ENCODE measurements around the gene PTRH1.
A peak's percentile ranks its signal among the peaks of the same experiment; 100 is the strongest.
"Not testable (repeated sequence)": the region's sequence is repeated elsewhere in the genome, so short reads cannot be mapped to it uniquely, and the experiment has no call there.

PTRH1 gene, protein sequence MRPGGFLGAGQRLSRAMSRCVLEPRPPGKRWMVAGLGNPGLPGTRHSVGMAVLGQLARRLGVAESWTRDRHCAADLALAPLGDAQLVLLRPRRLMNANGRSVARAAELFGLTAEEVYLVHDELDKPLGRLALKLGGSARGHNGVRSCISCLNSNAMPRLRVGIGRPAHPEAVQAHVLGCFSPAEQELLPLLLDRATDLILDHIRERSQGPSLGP

DNA sequence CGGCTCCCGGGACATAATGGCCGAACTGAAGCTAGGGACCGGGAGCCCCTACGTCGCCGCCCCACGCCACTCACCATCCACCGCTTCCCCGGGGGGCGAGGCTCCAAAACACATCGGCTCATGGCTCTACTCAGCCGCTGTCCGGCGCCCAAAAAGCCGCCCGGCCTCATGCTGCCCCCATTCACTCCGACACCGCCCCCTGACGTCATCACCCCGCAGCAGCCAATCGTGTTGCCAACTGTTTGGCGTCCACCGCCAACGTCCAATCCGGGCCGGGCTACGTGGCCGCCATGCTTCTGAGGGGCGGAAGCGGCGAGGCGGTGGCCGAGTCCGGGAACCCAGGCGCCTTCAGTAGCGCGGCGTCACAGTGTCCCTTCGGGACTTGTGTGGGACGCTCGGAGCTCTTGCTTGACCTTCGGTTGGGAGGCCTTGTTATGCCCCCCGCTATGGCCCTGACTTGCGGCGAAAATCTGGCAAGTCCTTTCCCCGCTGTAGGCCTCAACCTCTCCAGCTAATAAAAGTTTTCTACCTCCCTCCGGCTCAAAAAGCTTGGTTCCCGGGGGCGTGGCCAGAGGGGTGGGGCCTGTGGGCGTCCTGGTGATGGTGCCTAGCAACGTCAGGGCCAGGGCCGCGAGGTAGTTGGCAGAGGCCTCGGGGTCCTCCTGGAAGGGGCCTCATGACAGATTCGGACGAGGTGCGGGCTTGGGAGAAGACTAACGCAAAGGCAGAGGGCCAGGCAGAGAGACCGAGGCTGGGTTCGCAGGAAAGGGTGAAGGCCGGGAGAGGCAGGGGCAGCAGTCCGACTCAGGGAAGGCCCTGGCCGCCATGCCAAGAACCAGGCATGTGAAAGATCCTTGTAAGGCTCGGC lies at the start of gene PTRH1, which contains the start of gene TTC16:
TSS of gene PTRH1 (minus strand) at position 194 of the 868 bp plus-strand sequence. CDS start at position 170, 24 bp downstream.
TSS of gene TTC16 (plus strand) at position 610 of the 868 bp plus-strand sequence. CDS start at position 677, 67 bp downstream.
- DNase-seq, result peak; percentile 85

- DNase-seq, result no peak
Observed at GRCh38 chr9:127763918-127764384, 48.5 kb upstream of the PTRH1 start.

DNA sequence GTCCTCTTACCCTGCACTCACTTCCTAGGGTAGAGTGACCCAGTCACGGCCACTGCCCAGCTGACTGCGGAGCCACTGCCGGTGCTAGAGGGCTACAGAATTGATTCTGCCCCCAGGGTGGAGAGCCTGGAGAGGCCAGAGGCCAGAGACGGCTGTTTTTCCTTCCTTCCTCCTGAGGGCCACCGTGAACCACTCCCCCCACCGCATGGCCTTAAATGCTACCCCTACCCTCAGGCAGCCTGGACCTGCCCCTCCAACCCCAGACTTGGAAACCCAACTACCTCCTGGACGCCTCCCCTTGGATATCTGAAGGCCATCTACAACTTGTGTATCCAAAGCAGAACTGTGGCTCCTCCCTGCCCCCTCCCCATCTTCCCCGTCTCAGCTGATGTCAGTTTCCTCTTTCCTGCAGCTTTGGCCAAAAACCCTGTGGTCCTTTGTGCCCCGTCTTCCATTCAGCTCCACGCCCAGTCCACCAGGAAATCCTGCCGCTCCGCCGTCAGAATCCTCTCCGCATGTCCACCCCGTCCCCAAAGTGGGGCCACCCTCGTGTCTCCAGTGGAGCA lies 46.7 kb upstream of the PTRH1 start:
- no peak for DNase-seq

DNA sequence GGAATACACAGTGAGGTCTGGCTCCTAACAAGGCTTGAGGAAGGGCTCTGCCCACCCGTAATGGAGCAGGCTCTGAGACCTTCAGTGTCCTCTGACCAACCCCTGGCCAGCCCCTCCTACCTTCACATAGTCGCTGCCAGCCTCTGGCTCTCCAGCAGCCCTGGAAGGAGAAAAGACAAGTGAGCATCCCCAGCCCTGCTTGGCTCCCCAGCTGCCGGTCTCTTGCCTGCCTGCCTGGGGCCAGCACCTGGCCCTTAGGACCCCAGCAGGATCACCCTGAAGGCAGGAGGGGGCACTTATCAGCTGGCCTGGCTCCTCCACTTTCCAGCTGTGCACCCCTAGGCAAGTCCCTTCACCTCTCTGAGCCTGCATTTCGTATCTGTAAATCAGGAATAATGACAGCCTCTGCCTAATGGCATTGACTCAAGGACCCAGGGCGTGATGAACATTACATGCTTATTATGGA lies 46.1 kb upstream of the PTRH1 start:
- no peak for DNase-seq

DNA sequence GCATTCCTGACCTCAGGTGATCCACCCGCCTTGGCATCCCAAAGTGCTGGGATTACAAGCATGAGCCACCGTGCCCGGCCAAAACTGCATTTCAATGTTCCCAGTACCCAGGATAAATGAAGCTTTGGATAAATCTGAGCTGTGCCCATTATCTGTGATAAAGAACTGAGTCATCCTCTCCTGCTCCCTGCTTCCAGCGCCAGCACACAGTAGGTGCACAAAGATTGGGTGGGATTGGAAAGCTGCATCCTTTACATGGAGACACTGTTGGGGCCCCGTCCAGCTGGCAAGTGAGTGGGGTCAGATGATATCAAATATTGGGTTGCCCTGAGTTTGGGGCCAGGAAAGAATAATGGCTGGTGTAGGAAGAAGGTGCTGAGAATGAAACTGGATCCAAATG lies 45.6 kb upstream of the PTRH1 start:
- no peak for DNase-seq

DNA sequence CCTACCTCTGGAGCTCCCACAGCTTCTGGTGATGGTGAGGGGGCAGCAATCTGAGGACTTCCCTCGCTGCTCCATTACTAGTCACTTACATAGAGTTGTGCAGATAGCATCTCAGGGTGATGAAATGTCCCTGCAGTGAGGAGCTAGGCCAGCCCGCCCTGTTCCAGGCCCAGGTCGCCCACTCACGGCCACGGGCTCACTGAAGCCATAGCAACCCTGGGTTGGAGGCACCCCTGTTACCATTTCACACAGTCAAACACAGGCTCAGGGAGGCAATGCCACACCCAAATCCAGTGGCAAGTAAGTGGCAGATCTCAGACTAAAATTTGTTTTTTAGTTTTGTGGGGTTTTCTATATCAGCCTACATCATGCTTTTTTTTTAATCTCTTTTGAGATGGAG lies 43.4 kb upstream of the PTRH1 start:
- no peak for DNase-seq

GRCh38 chr9:127756776-127757175 lies 41.3 kb upstream of the PTRH1 start:
- DNase-seq, result not testable (repeated sequence)

DNA sequence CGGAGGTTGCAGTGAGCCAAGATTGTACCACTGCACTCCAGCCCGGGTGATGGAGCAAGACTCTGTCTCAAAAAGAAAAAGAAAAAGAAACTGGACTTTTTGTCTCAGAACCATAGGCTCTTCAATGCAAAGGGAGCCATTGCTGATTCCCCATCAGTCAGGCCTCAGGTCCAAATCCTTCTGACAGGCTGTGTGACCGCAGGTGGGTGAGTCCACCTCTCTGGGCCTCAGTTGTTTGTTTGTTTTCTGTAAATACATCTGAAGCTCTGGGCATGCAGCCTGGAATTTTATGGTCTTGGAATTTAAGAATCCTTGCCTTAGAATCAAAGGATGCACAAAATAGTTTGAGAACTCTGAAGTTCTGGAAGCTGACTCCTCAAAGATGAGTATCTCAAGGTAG lies 40.8 kb upstream of the PTRH1 start:
- DNase-seq, result no peak

DNA sequence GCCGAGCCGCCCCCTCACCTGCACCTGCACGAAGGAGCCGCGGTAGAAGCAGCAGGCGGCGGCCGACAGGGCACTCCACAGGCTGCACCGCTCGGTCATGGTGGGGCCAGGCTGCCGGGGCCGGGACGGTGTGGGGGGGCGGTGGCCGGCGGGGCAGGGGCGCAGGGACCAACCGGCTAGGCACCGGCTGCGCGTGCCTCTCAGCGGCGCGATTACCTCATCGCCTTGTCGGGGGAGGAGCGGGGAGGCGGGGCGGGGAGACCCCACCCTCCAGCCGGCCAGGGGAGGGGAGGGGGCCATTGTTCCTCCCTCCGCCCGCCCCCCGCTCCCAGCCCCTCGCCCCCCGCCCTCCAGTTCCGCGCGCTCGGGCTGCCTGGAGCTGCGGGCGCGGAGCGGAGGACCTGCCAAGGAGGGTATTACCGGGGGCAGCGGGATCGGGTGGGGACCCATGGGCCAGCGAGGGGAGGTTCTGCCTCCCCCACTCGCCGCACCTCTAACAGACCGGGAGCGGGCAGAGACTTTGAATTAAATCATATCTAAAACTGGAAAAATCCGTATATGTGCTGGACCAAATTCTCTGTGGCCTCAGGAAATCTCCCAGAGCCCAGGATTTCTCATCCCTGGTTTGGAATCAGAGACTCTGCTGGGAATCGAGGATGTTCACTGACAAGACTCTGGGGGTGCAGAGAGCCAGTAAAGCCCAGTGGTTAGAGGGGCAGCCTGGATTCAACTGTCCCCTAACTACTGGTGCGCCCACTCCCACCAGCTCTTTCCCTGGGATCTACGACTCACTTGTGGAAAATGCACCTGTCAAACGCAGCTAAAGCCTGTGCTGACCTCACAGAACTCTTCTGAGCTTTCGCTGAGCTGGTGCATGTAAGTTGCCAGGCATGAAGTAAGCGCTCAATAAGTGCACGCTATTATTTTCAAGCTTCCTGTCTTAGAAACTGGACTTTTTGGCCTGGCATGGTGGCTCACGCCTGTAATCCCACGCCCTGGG lies 39.9 kb upstream of the PTRH1 start:
- no peak for DNase-seq

DNA sequence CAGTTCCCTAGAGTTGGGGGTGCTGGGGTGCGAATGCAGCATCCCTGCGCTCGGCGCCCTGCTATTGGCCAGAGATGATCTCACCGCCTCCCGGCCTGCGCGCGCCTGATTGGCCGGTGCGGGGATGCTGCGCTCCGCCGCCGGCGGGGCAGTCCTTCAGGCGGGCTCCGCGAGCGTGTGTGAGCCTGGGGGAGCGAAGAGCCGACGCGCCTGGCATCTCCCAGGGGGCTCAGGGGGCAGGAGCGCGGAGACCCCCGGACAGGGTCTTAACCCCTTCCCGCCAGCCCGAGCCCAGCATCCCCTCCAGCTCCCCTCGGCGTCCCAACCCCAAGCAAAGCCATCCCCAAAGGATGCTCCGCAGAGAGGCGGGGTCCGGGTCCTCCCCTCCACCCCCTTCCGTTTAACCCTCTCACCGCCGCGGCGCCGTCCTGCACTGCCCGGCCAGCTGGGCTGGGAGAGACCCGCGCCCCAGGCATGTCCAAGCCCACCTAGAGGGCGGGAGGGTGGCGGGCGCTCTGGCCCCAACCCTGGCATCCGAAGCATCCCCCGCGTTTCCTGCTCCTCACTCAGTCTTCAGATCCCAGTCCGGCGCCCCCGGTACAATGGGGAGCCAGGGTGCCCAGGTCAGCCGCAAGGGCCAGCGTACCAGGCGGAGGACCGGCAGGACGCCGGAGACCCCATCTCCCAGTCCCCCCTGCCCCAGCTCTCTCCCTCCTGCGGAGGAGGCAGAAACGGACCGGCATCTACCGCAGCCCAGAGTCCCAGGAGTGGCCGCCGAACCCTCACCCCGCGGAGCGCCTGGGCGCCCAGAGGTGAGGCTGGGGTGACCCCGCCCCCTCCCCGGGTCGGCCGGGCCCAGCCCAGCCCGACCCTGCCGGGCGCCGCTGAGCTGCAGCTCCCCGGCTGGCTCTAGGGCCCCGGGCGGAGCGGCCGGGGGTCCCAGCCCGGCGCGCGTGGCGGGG lies 38.9 kb upstream of the PTRH1 start:
- no peak for DNase-seq

DNA sequence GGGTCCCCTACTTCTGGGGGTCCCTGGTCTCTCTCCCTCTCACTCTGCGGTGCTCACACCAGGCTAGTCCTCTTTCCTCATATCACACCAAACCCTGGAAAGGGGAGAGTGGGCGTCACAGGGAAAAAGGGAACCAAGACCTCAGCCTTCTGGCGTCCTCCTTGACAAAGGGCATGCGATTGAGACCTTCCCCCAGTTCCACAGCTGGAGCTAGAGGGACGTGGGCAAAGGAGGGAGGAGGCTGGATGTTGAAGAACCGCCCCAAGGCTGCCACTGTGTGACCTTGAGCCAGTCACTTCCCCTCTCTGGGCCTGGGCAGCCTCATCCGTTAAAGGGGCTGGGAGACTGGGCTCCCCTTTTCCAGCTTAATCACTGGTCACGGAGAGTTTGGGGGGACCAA lies 38.2 kb upstream of the PTRH1 start:
- no peak for DNase-seq

DNA sequence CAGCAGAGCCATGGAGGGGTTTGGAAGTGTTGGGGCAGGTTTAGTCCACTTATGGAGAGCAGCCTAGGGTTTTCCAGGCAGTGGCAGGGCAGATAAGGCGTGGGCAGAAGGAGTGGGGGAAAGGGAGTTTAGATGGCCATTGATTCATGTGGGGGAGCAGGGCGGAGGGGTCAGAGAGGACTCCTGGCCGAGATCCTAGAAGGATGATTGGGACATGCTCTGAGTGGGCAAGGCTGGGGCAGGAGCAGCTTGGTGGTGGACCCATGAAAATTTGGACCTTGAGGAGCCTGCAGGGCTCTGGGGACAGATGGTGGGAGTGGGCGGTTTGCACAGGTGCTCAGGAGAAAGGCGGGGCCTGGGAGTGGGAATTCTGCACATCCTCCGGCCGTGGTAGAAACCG lies 37.7 kb upstream of the PTRH1 start:
- DNase-seq, result no peak

- DNase-seq, result no peak
Observed at GRCh38 chr9:127751269-127752054, 36.0 kb upstream of the PTRH1 start.

GRCh38 chr9:127749090-127749787 lies 33.8 kb upstream of the PTRH1 start:
- DNase-seq, result no peak

DNA sequence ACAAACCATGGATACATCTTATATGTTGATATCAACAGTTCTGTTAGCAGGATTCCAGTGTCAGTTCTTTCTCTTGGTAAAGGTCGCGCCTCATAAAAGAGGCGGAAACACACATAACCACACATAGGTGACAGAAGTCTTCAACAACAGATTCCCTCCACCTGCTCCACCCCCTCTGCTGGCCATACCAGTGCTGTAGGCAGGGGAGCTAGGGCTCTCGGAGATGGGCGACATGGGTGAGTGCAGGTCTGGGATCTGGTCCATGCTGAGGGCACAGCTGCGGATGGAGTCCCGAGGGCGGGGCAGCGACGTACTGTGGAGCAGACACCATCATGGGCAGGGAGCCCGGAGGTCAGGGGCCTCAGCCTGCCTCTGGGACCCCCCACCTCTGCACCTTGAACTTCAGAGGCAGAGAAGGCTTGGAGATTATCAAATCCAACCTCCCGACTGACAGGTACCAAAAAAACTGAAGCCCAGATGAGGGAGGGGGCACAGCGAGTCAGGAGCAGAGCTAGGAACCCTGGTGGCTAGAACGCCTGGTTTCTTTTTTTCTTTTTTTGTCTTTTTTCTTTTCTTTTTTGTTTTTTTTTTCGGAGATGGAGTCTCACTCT lies 31.6 kb upstream of the PTRH1 start:
- DNase-seq, result no peak

GRCh38 chr9:127744398-127745110 lies 29.1 kb upstream of the PTRH1 start:
- no peak for DNase-seq

DNA sequence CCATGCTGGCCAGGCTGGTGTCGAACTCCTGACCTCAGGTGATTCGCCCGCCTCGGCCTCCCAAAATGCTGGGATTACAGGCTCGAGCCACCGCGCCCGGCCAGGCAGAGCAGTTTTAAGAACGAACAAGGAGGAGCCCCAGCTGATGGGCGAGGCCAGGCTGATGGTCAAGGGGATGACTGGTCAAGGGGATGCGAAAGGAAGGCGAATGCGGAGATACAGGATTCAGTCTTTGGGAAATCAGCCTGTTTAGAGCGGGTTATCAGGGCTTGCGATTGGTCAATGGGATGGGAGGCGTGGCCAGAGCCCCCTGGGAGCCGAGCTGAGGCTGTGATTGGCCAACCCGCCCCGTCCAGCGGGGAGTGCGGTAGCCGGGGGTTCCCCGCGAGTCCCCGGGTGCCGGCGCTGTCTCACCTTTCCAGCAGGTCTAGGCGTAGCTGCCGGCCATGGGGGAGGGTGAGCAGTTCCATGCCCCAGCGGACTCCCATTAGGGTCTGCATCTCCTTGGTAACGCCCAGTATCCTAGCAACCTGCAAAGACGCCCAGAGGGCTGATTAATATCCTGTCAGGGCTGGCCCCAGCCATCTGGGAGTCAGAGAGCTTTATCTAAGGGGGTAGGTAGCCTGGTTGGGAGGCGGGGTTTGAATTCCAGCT lies 27.1 kb upstream of the PTRH1 start:
- DNase-seq, result no peak
